Small intestine (tissue), 16 donors: ENCODE data around the gene N4BP2L2. TPM values are rescaled to one million over a fixed set of nuclear protein-coding genes. Genes with fewer than 3 reads are reported as not detected.
A peak's percentile ranks its signal among the peaks of the same experiment; 100 is the strongest.

Source experiments
- DNase-seq, 2 donors: peaks; one replicate each; pipeline versions ENCODE4 v3.0.0 to v3.0.0-alpha.2; 2013
- FAIRE-seq: peaks from 2 replicates; lab custom pipeline; 2012; peaks lifted over from hg19 to GRCh38; lab: Jason Lieb, UNC
- H3K27ac ChIP-seq, 3 donors: one replicate each; pipeline ENCODE4 v1.5.1; 2013; ENCODE audit warnings: low read length in 2 of 3, mild to moderate bottlenecking in 2 of 3, control low read depth in 1 of 3, inconsistent platforms in 1 of 3, low read depth in 1 of 3, moderate library complexity in 1 of 3
- H3K27me3 ChIP-seq, 3 donors: one replicate each; pipeline ENCODE4 v1.6.1; 2013; ENCODE audit warnings: low read length in 3 of 3, inconsistent platforms in 1 of 3; ENCODE audit not compliant: control insufficient read depth in 3 of 3, insufficient read depth in 3 of 3
- H3K36me3 ChIP-seq, 3 donors: one replicate each; pipeline ENCODE4 v1.6.1; 2013; ENCODE audit warnings: low read length in 3 of 3, inconsistent platforms in 1 of 3, low read depth in 1 of 3, mild to moderate bottlenecking in 1 of 3, moderate library complexity in 1 of 3; ENCODE audit not compliant: control insufficient read depth in 3 of 3, insufficient read depth in 2 of 3
- H3K4me1 ChIP-seq, 3 donors: one replicate each; pipeline ENCODE4 v1.6.1; 2013; ENCODE audit warnings: low read length in 2 of 3, inconsistent platforms in 1 of 3, low read depth in 1 of 3, mild to moderate bottlenecking in 1 of 3, moderate library complexity in 1 of 3; ENCODE audit not compliant: control insufficient read depth in 3 of 3, insufficient read depth in 2 of 3
- H3K4me3 ChIP-seq, 3 donors: one replicate each; pipeline ENCODE4 v1.5.1; 2013; ENCODE audit warnings: low read length in 3 of 3, control low read depth in 1 of 3, inconsistent platforms in 1 of 3, low read depth in 1 of 3, mild to moderate bottlenecking in 1 of 3, moderate library complexity in 1 of 3
- H3K9me3 ChIP-seq, 2 donors: one replicate each; pipeline ENCODE4 v1.6.1; 2013; ENCODE audit warnings: low read depth in 1 of 2, low read length in 1 of 2; ENCODE audit not compliant: control insufficient read depth in 2 of 2, insufficient read depth in 1 of 2
- WGBS, 3 donors: extraction: QIAGEN DNeasy Blood & Tissue Kit; methylation state at CpG; one replicate each; pipeline ENCODE4 v1.1.7; 2013; 5-methylcytosine and 5-hydroxymethylcytosine counted together
- long read RNA-seq, 10 donors: transcript quantifications; one replicate each; lab custom pipeline, GENCODE V29; 2026
- polyA plus RNA-seq, 4 donors: library from polyadenylated mRNA; stranded (reverse) in 3 of 4; unstranded in 1 of 4; fragments of 200-250 nt in 3 of 4; fragments of 120-200 nt in 1 of 4; gene quantifications; one replicate each; pipeline versions ENCODE4 v1.2.1 to v1.2.3, GENCODE V29; 2013
- donor health status: healthy with polysubstance abuse.
- donor health status: control.
- donor health status: control.
- donor health status: Bipolar disorder and iron deficiency.
- donor health status: healthy.

N4BP2L2 gene
- 100 to 1,000 TPM in 1 of 4 donors, 10 to 100 TPM in 3; 31.9 to 168 (median 39.8) TPM for polyA plus RNA-seq
- long read RNA-seq, donor 1: 0 reads
- long read RNA-seq, donor 2, full-length matches to known transcripts: 9 of 9 reads
- long read RNA-seq, donor 2, partial matches to known transcripts: 0 of 9 reads
- long read RNA-seq, donor 2, other reads (novel, unspliced or antisense): 0 of 9 reads
- long read RNA-seq, donor 3, full-length matches to known transcripts: 20 of 34 reads
- long read RNA-seq, donor 3, partial matches to known transcripts: 14 of 34 reads
- long read RNA-seq, donor 3, other reads (novel, unspliced or antisense): 0 of 34 reads
- long read RNA-seq, donor 4, full-length matches to known transcripts: 2 of 2 reads
- long read RNA-seq, donor 4, partial matches to known transcripts: 0 of 2 reads
- long read RNA-seq, donor 4, other reads (novel, unspliced or antisense): 0 of 2 reads
- long read RNA-seq, donor 5, full-length matches to known transcripts: 5 of 5 reads
- long read RNA-seq, donor 5, partial matches to known transcripts: 0 of 5 reads
- long read RNA-seq, donor 5, other reads (novel, unspliced or antisense): 0 of 5 reads
- long read RNA-seq, donor 6, full-length matches to known transcripts: 36 of 57 reads
- long read RNA-seq, donor 6, partial matches to known transcripts: 21 of 57 reads
- long read RNA-seq, donor 6, other reads (novel, unspliced or antisense): 0 of 57 reads
- long read RNA-seq, donor 7: 0 reads
- long read RNA-seq, donor 8, full-length matches to known transcripts: 3 of 3 reads
- long read RNA-seq, donor 8, partial matches to known transcripts: 0 of 3 reads
- long read RNA-seq, donor 8, other reads (novel, unspliced or antisense): 0 of 3 reads
- long read RNA-seq, donor 9, full-length matches to known transcripts: 10 of 10 reads
- long read RNA-seq, donor 9, partial matches to known transcripts: 0 of 10 reads
- long read RNA-seq, donor 9, other reads (novel, unspliced or antisense): 0 of 10 reads
- long read RNA-seq, donor 10, full-length matches to known transcripts: 29 of 112 reads
- long read RNA-seq, donor 10, partial matches to known transcripts: 78 of 112 reads
- long read RNA-seq, donor 10, other reads (novel, unspliced or antisense): 5 of 112 reads

- peak within 1 kb of the TSS; percentile 87 to 97 (median 93) for H3K27ac ChIP-seq
- H3K9me3 ChIP-seq: no peaks in the 10 kb centered on the region
- WGBS, 3 donors: 0 to 2% (median 0%) methylated on average over 32 of the region's 32 CpGs
- H3K4me1 ChIP-seq: peaks cover 0 to 6% (median 3%) of the 10 kb centered on the region in 3 donors
- FAIRE-seq (no peak), DNase-seq (peak; percentile 97 to 98)
- H3K4me3 ChIP-seq: peak within 1 kb of the TSS; percentile 65 to 92 (median 85)
- H3K27me3 ChIP-seq: no peaks in the 10 kb centered on the region
- peaks cover 0 to 3% (median 2%) of the 10 kb centered on the region in 3 donors for H3K36me3 ChIP-seq
Observed at GRCh38 chr13:32538621-32539246, at the start of gene N4BP2L2. Gene N4BP2L2, minus strand, starts transcription at chr13:32538795. Its CDS starts 1,768 bp downstream, at chr13:32537027.

GRCh38 chr13:32587811-32588170 is 49.2 kb upstream of the N4BP2L2 start:
- 2 to 3% (median 3%) methylated on average over 8 of the region's 8 CpGs for WGBS, 3 donors
- Histone ChIP-seq H3K27ac (peak overlapping the region in 2 of 3 donors; percentile 87 to 93), H3K36me3 (no peaks in the 10 kb centered on the region), H3K9me3 (no peaks in the 10 kb centered on the region), H3K27me3 (no peaks in the 10 kb centered on the region), H3K4me3 (peak overlapping the region; percentile 85 to 95 (median 90)), H3K4me1 (peaks cover 0 to 4% (median 3%) of the 10 kb centered on the region in 3 donors)
- DNase-seq (peak in 1 of 2 donors; percentile 10), FAIRE-seq (no peak)

- FAIRE-seq (no peak), DNase-seq (peak; percentile 43 to 81)
- no peaks in the 10 kb centered on the region for H3K36me3 ChIP-seq
- H3K4me3 ChIP-seq: peak overlapping the region; percentile 85 to 95 (median 90)
- WGBS, 3 donors: 0 to 1% (median 1%) methylated on average over 38 to 74 of the region's 74 CpGs
- H3K27ac ChIP-seq: peak overlapping the region; percentile 75 to 93 (median 87)
- no peaks in the 10 kb centered on the region for H3K9me3 ChIP-seq
- no peaks in the 10 kb centered on the region for H3K27me3 ChIP-seq
- peaks cover 0 to 4% (median 3%) of the 10 kb centered on the region in 3 donors for H3K4me1 ChIP-seq
Observed at GRCh38 chr13:32587011-32587810, 48.6 kb upstream of the N4BP2L2 start.

GRCh38 chr13:32586080-32586900 is 47.7 kb upstream of the N4BP2L2 start, which contains the start of gene PDS5B:
Gene PDS5B, plus strand, starts transcription at chr13:32586452. Its CDS starts 62,321 bp downstream, at chr13:32648773.
- FAIRE-seq (no peak), DNase-seq (peak; percentile 95 to 98)
- H3K36me3 ChIP-seq: no peaks in the 10 kb centered on the region
- H3K27me3 ChIP-seq: no peaks in the 10 kb centered on the region
- no peaks in the 10 kb centered on the region for H3K9me3 ChIP-seq
- WGBS, 3 donors: 0 to 1% (median 1%) methylated on average over 42 to 97 of the region's 97 CpGs
- peaks cover 0 to 4% (median 3%) of the 10 kb centered on the region in 3 donors for H3K4me1 ChIP-seq
- peak within 1 kb of the TSS; percentile 85 to 96 (median 93) for H3K27ac ChIP-seq
- peak within 1 kb of the TSS; percentile 85 to 95 (median 90) for H3K4me3 ChIP-seq

GRCh38 chr13:32585550-32586079 is 47.0 kb upstream of the N4BP2L2 start:
- H3K9me3 ChIP-seq: no peaks in the 10 kb centered on the region
- DNase-seq (peak in 1 of 2 donors; percentile 18), FAIRE-seq (no peak)
- no peaks in the 10 kb centered on the region for H3K27me3 ChIP-seq
- H3K36me3 ChIP-seq: no peaks in the 10 kb centered on the region
- 8 to 12% (median 10%) methylated on average over 8 of the region's 8 CpGs for WGBS, 3 donors
- H3K27ac ChIP-seq: peak overlapping the region in 2 of 3 donors; percentile 29 to 39
- H3K4me3 ChIP-seq: peak overlapping the region in 2 of 3 donors; percentile 48 to 50
- H3K4me1 ChIP-seq: peaks cover 0 to 4% (median 3%) of the 10 kb centered on the region in 3 donors

GRCh38 chr13:32582991-32583390 is 44.4 kb upstream of the N4BP2L2 start:
- H3K9me3 ChIP-seq: peaks cover 0 to 6% of the 10 kb centered on the region in 2 donors
- no peak overlapping the region for H3K4me3 ChIP-seq
- peaks cover 0 to 3% (median 0%) of the 10 kb centered on the region in 3 donors for H3K4me1 ChIP-seq
- H3K27me3 ChIP-seq: no peaks in the 10 kb centered on the region
- 63 to 84% (median 70%) methylated on average over 2 of the region's 2 CpGs for WGBS, 3 donors
- FAIRE-seq (no peak), DNase-seq (no peak)
- H3K27ac ChIP-seq: no peak overlapping the region
- H3K36me3 ChIP-seq: no peaks in the 10 kb centered on the region
